ENCODE measurements around the gene BEST3.

DNA sequence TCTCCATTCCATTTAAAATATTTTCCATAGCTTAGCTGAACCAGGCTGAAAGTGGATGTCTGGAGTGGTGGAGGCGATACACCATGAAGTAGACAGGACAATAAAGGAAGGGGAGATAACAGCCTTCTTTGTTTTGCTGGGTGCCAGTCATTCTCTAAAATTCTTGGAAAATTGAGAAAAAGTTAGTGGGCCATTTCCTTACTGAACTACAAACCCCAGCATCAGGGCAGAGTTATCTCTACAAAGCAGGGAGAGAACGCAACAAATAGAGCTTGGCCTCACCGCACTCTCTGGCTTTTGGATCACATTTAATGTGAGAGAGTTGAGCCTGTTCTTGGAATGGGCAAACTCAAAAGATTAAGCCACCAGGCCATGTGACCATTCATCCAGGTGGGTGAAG is 47.2 kb downstream of the BEST3 start:
- no peak for TF ChIP-seq EZH2 (IDR thresholded peaks at IDR 0.05)
- TF ChIP-seq POLR2AphosphoS5 (IDR thresholded peaks at IDR 0.05; ENCODE audit: borderline replicate concordance, low read depth, low read length): no peak

Data from SK-N-MC (cell line).